ENCODE results near the gene TRHDE.

GRCh38 chr12:72493407-72493806 is 221.2 kb downstream of the TRHDE start:
- TF ChIP-seq CTCF (IDR thresholded peaks at IDR 0.05) (no peak), POLR2A (IDR thresholded peaks at IDR 0.05) (no peak)
